Gastrocnemius medialis (tissue), 4 donors: Measurements from ENCODE around the gene AFG1L. TPM values are rescaled to one million over a fixed set of nuclear protein-coding genes. Genes with fewer than 3 reads are reported as not detected.

Source experiments
- ATAC-seq, 2 donors: fragments of 150-250 bp; one replicate each; pipeline ENCODE4 v1.9.1; 2016
- DNase-seq, 2 donors: peaks; one replicate each; pipeline ENCODE4 v3.0.0-alpha.2; 2019
- H3K27ac ChIP-seq, 4 donors: fragments of 200-600 bp; sonication (generic); 1 replicate in 1 of 4; 2 replicates in 3 of 4; pipeline ENCODE4 v1.5.1; 2016 to 2018; ENCODE audit warnings: mild to moderate bottlenecking in 2 of 4, moderate library complexity in 1 of 4
- H3K27me3 ChIP-seq, 3 donors: fragments of 200-600 bp; sonication (generic) in 2 of 3; 1 replicate in 1 of 3; 2 replicates in 2 of 3; pipeline versions ENCODE4 v1.5.1 to v1.6.0; 2016 to 2019; ENCODE audit warnings: mild to moderate bottlenecking in 1 of 3, moderate library complexity in 1 of 3
- H3K36me3 ChIP-seq, 2 donors: fragments of 200-600 bp; sonication (generic) in 1 of 2; one replicate each; pipeline ENCODE4 v1.5.1; 2017 to 2018
- H3K4me1 ChIP-seq, 2 donors: fragments of 200-600 bp; sonication (generic) in 1 of 2; one replicate each; pipeline ENCODE4 v1.5.1; 2016 to 2017; ENCODE audit warnings: mild to moderate bottlenecking in 2 of 2
- H3K4me3 ChIP-seq, 4 donors: fragments of 200-600 bp; sonication (generic) in 3 of 4; 1 replicate in 1 of 4; 2 replicates in 3 of 4; pipeline ENCODE4 v1.5.1; 2016 to 2019; ENCODE audit warnings: mild to moderate bottlenecking in 2 of 4
- H3K9me3 ChIP-seq, 3 donors: fragments of 200-600 bp; sonication (generic) in 2 of 3; 1 replicate in 1 of 3; 2 replicates in 2 of 3; pipeline ENCODE4 v1.5.1; 2016 to 2019
- CTCF ChIP-seq, 5 experiments: fragments of 450-650 bp in 3 of 5; fragments of 200-600 bp in 2 of 5; sonication (generic) in 2 of 5; IDR thresholded peaks in 4 of 5; conservative IDR thresholded peaks in 1 of 5; 1 replicate in 4 of 5; 2 replicates in 1 of 5; pipeline ENCODE4 v1.5.1; 2016 to 2019; ENCODE audit warnings: antibody characterized with exemption in 5 of 5, mild to moderate bottlenecking in 3 of 5, moderate library complexity in 3 of 5
- POLR2A ChIP-seq, 2 donors: fragments of 450-650 bp; IDR thresholded peaks; one replicate each; pipeline ENCODE4 v1.6.1; 2017; ENCODE audit warnings: antibody characterized with exemption in 2 of 2, mild to moderate bottlenecking in 2 of 2, moderate library complexity in 2 of 2
- in situ Hi-C, 4 donors: fragments of 200-750 bp; cut with MboI; loops; one replicate each; pipeline versions ENCODE4 v1.15.0 to v1.8.0; 2017; ENCODE audit warnings: low sequenced_read_pairs in 4 of 4
- intact Hi-C: fragments of 100-400 bp; cut with DNase I; formaldehyde crosslinking; loops from one replicate; pipeline ENCODE4 v1.15.1; 2023; ENCODE audit warnings: low total_unique reads
- total RNA-seq, 4 donors: library from RNA; depleted of rRNA; stranded (reverse); fragments of >200 nt; gene quantifications; one replicate each; pipeline versions ENCODE4 v1.1.0 to v1.2.3, GENCODE V29; 2016

The AFG1L gene
- total RNA-seq, 4 donors from 2014 or later: 2.1 to 7.0 (median 2.6) TPM

GRCh38 chr6:108275976-108276375 lies 18.9 kb upstream of the AFG1L start:
- Histone ChIP-seq H3K4me1 (no peaks in the 10 kb centered on the region), H3K27me3 (no peaks in the 10 kb centered on the region), H3K9me3 (no peaks in the 10 kb centered on the region), H3K36me3 (no peaks in the 10 kb centered on the region), H3K4me3 (no peak overlapping the region), H3K27ac (no peak overlapping the region)
- no peak for TF ChIP-seq POLR2A (IDR thresholded peaks at IDR 0.05)
- no peak for TF ChIP-seq CTCF (IDR thresholded peaks at IDR 0.05 in 4 of 5, conservative IDR thresholded peaks at IDR 0.05 in 1 of 5)
- ATAC-seq (no peak), DNase-seq (no peak)
- intact Hi-C loops (no loop called here), in situ Hi-C loops (loop anchor here in 1 of 4 donors (25.0 kb wide), 1 partner anchor 836 kb away; no protein-coding TSS in a partner anchor)

GRCh38 chr6:108277295-108277694 lies 17.6 kb upstream of the AFG1L start:
- no peak for TF ChIP-seq CTCF (IDR thresholded peaks at IDR 0.05 in 4 of 5, conservative IDR thresholded peaks at IDR 0.05 in 1 of 5)
- no peak for TF ChIP-seq POLR2A (IDR thresholded peaks at IDR 0.05)
- Histone ChIP-seq H3K9me3 (no peaks in the 10 kb centered on the region), H3K4me1 (no peaks in the 10 kb centered on the region), H3K36me3 (no peaks in the 10 kb centered on the region), H3K4me3 (no peak overlapping the region), H3K27me3 (no peaks in the 10 kb centered on the region), H3K27ac (no peak overlapping the region)
- no peak for DNase-seq
- intact Hi-C loops (no loop called here), in situ Hi-C loops (loop anchor here in 1 of 4 donors (25.0 kb wide), 1 partner anchor 835 kb away; no protein-coding TSS in a partner anchor)
- ATAC-seq: no peak

- intact Hi-C loops: no loop called here
- DNase-seq (no peak), ATAC-seq (no peak)
- Histone ChIP-seq H3K36me3 (no peaks in the 10 kb centered on the region), H3K27ac (no peak overlapping the region), H3K4me1 (no peaks in the 10 kb centered on the region), H3K9me3 (no peaks in the 10 kb centered on the region), H3K4me3 (no peak overlapping the region), H3K27me3 (no peaks in the 10 kb centered on the region)
- no peak for TF ChIP-seq POLR2A (IDR thresholded peaks at IDR 0.05)
- no peak for TF ChIP-seq CTCF (IDR thresholded peaks at IDR 0.05 in 4 of 5, conservative IDR thresholded peaks at IDR 0.05 in 1 of 5)
- in situ Hi-C loops: loop anchor here in 1 of 4 donors (25.0 kb wide), 1 partner anchor 834 kb away; no protein-coding TSS in a partner anchor
These were observed 17.0 kb upstream of the AFG1L start for GRCh38 chr6:108277831-108278230.

- Histone ChIP-seq H3K9me3 (no peaks in the 10 kb centered on the region), H3K4me3 (no peak overlapping the region), H3K27ac (no peak overlapping the region), H3K36me3 (no peaks in the 10 kb centered on the region), H3K27me3 (no peaks in the 10 kb centered on the region), H3K4me1 (no peaks in the 10 kb centered on the region)
- in situ Hi-C loops (loop anchor here in 1 of 4 donors (25.0 kb wide), 1 partner anchor 827 kb away; no protein-coding TSS in a partner anchor), intact Hi-C loops (no loop called here)
- TF ChIP-seq POLR2A (IDR thresholded peaks at IDR 0.05) (no peak), CTCF (IDR thresholded peaks at IDR 0.05 in 4 of 5, conservative IDR thresholded peaks at IDR 0.05 in 1 of 5) (no peak)
- DNase-seq: no peak
- no peak for ATAC-seq
These were observed 9.5 kb upstream of the AFG1L start for GRCh38 chr6:108285381-108285780.

- intact Hi-C loops (no loop called here), in situ Hi-C loops (loop anchor here in 1 of 4 donors (25.0 kb wide), 1 partner anchor 826 kb away; no protein-coding TSS in a partner anchor)
- Histone ChIP-seq H3K36me3 (no peaks in the 10 kb centered on the region), H3K9me3 (no peaks in the 10 kb centered on the region), H3K27ac (no peak overlapping the region), H3K4me1 (no peaks in the 10 kb centered on the region), H3K4me3 (no peak overlapping the region), H3K27me3 (no peaks in the 10 kb centered on the region)
- ATAC-seq (no peak), DNase-seq (no peak)
- TF ChIP-seq CTCF (IDR thresholded peaks at IDR 0.05 in 4 of 5, conservative IDR thresholded peaks at IDR 0.05 in 1 of 5): no peak
- TF ChIP-seq POLR2A (IDR thresholded peaks at IDR 0.05): no peak
These were observed 8.5 kb upstream of the AFG1L start for GRCh38 chr6:108286366-108286765.
